Glutamatergic neuron (in vitro differentiated cells): ENCODE results near the gene AARS2. TPM values are rescaled to one million over a fixed set of nuclear protein-coding genes. Genes with fewer than 3 reads are reported as not detected.
A peak's percentile ranks its signal among the peaks of the same experiment; 100 is the strongest.

Experiments
- DNase-seq: peaks from one replicate; pipeline ENCODE4 v3.0.0; 2022
- H3K27ac Mint-ChIP-seq: one replicate; pipeline ENCODE4 v1.8.0; 2020; ENCODE audit warnings: mild to moderate bottlenecking, mixed read lengths, inconsistent platforms; ENCODE audit not compliant: unreplicated experiment
- H3K27me3 Mint-ChIP-seq: one replicate; pipeline ENCODE4 v1.8.0; 2020; ENCODE audit warnings: mild to moderate bottlenecking, moderate library complexity, mixed read lengths, inconsistent platforms; ENCODE audit not compliant: unreplicated experiment
- H3K36me3 Mint-ChIP-seq: one replicate; pipeline ENCODE4 v1.8.0; 2020; ENCODE audit warnings: mild to moderate bottlenecking, mixed read lengths, inconsistent platforms; ENCODE audit not compliant: unreplicated experiment
- H3K4me1 Mint-ChIP-seq: one replicate; pipeline ENCODE4 v1.8.0; 2020; ENCODE audit warnings: mild to moderate bottlenecking, low read depth, mixed read lengths, inconsistent platforms; ENCODE audit not compliant: unreplicated experiment
- H3K4me3 Mint-ChIP-seq: one replicate; pipeline ENCODE4 v1.8.0; 2020; ENCODE audit warnings: mild to moderate bottlenecking, mixed read lengths, inconsistent platforms; ENCODE audit not compliant: unreplicated experiment
- H3K9me3 Mint-ChIP-seq: one replicate; pipeline ENCODE4 v1.8.0; 2020; ENCODE audit warnings: mild to moderate bottlenecking, moderate library complexity, mixed read lengths, inconsistent platforms; ENCODE audit not compliant: unreplicated experiment
- CTCF ChIP-seq: fragments of 200-600 bp; sonication (generic); IDR thresholded peaks from one replicate; pipeline ENCODE4 v1.5.0; 2021; ENCODE audit not compliant: partially characterized antibody, unreplicated experiment
- total RNA-seq: library from RNA; stranded (reverse); fragmentation: NEBNext Ultra II Directional; extraction: Animal tissue kit (Norgen Biotek cat#: 25700); gene quantifications from one replicate; pipeline ENCODE4 v1.2.1, GENCODE V29; 2021; ENCODE audit not compliant: unreplicated experiment

Gene AARS2
- total RNA-seq, 1 donor from 2014 or later: 41.7 TPM

DNA sequence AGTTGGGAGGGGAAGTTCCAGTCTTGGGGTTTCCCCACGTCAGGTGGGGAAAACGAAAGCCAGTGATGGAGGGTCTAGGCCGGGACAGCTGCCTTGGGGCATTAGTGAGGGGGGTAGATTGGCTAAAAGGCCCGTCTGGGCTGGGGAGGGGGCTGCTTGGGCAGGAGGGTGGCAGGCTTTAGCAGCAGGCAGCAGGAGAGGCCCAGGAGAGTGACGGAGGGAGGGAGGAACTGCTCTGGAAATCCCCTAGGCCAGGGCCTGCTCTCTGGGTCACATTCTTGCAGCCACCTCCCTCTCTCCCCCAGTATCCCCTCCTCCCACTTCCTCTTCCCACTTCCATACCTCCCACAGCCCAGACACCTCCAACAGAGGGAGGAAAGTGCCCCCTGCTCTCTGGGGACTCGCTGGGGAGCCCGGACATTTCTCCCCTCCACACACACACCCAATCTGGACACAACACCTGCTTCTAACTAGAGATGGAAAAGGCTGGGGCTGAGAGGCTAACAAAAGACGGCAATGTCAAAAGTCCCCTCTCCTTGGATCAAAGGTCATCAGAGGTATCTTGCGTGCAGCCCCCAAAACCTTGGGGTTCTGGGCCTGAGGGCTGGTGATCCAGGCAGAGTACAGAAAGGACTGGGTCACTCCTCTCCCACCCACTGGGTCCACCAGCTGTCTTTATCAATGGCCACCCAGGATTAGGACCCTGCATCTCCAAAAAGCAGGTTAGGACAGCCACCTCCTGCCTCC, 49.6 kb downstream of the AARS2 start:
- peak overlapping the region; percentile 50 for H3K27ac Mint-ChIP-seq
- H3K4me1 Mint-ChIP-seq: peaks cover 28% of the 10 kb centered on the region
- H3K4me3 Mint-ChIP-seq: peak overlapping the region; percentile 94

GRCh38 chr6:44262467-44263353, 50.4 kb downstream of the AARS2 start:
- peak overlapping the region; percentile 94 for H3K4me3 Mint-ChIP-seq

More for the DNA sequence above, 49.6 kb downstream of the AARS2 start:
- peaks cover 6% of the 10 kb centered on the region for H3K36me3 Mint-ChIP-seq
- no peak for DNase-seq
- H3K27me3 Mint-ChIP-seq: peaks cover 16% of the 10 kb centered on the region
- H3K9me3 Mint-ChIP-seq: peaks cover 5% of the 10 kb centered on the region
- TF ChIP-seq CTCF: no peak

DNA sequence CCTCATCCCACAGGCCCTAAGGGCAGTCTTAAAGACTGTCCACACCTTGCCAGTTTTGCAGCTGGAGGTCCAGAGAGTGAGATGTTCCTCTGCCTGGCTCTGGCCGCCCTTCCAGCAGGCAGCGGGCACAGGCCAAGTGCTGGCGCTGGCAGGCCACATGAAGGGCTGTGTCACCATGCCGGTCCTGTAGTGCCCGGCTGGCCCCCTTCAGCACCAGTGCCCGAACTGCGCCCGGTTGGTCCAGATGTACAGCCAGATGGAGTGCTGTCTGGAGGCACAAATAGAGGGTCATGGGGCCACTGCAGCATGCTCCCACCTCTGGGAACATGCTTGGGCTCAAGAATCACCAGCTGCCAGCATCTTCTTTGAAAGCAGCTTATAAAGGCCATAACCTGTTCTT, 51.6 kb downstream of the AARS2 start:
- peaks cover 21% of the 10 kb centered on the region for H3K27me3 Mint-ChIP-seq
- DNase-seq: no peak
- peaks cover 34% of the 10 kb centered on the region for H3K4me1 Mint-ChIP-seq
- peaks cover 11% of the 10 kb centered on the region for H3K9me3 Mint-ChIP-seq
- no peak overlapping the region for H3K4me3 Mint-ChIP-seq
- no peak overlapping the region for H3K27ac Mint-ChIP-seq
- H3K36me3 Mint-ChIP-seq: peaks cover 6% of the 10 kb centered on the region
- no peak for TF ChIP-seq CTCF

More at GRCh38 chr6:44262467-44263353, 50.4 kb downstream of the AARS2 start:
- Mint-ChIP-seq H3K4me1 (peaks cover 33% of the 10 kb centered on the region), H3K36me3 (peaks cover 6% of the 10 kb centered on the region), H3K9me3 (peaks cover 9% of the 10 kb centered on the region), H3K27me3 (peaks cover 21% of the 10 kb centered on the region), H3K27ac (peak overlapping the region; percentile 50)
- DNase-seq: no peak
- TF ChIP-seq CTCF: no peak

DNA sequence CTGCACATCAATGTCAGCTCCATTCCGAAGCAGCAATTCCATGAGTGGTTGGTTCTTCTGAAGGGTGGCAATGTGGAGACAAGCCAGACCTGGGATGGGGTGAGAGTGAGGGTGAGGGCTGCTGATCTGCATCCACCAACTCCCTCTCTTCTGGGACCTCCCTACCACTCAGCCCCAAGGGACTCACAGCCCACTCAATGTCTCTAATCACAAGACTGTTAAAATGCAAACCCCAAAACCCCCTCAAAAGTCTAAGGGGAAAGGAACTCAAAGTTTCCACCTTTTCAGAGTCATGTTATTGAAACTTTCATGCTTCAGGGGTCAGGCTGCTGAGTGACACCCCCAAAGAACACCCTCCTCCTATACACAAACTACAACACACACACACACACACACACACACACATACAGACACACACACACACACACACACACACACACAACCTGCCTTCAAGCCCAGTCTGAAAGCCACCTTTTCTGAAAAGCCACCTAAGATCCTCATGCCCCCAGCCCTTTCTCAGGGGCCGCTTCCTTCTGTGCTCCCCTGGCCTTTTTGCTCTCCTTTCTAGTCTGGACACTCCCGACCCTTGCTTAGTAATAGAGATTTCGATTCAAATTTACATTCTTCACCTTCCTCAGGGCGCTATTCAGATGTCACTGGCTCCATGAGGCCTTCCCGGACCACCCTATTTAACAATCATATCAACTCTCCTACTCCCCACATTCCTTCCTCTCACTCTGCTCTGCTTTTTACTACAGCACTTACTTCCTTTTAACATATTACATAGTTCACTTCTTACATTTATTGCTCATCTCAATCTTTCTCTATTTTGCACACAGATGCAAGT, 52.5 kb downstream of the AARS2 start:
- no peak for TF ChIP-seq CTCF
- no peak for DNase-seq
- H3K27me3 Mint-ChIP-seq: peaks cover 21% of the 10 kb centered on the region
- peak overlapping the region; percentile 18 for H3K4me3 Mint-ChIP-seq
- H3K9me3 Mint-ChIP-seq: peaks cover 16% of the 10 kb centered on the region
- peaks cover 39% of the 10 kb centered on the region for H3K4me1 Mint-ChIP-seq
- no peak overlapping the region for H3K27ac Mint-ChIP-seq
- peaks cover 6% of the 10 kb centered on the region for H3K36me3 Mint-ChIP-seq
